Tibial nerve (tissue), 3 donors: Measurements from ENCODE around the gene WDPCP.

Experiments used
- POLR2A ChIP-seq, 2 donors: fragments of 450-650 bp; IDR thresholded peaks; one replicate each; pipeline ENCODE4 v1.6.1; 2017; ENCODE audit warnings: antibody characterized with exemption in 2 of 2, mild to moderate bottlenecking in 2 of 2, moderate library complexity in 2 of 2
- TF ChIP-seq, protein P1 (sequence below), 5 experiments: fragments of 200-600 bp in 3 of 5; fragments of 450-650 bp in 2 of 5; sonication (generic) in 3 of 5; IDR thresholded peaks; one replicate each; pipeline ENCODE4 v1.5.1; 2016 to 2019; ENCODE audit warnings: antibody characterized with exemption in 5 of 5, mild to moderate bottlenecking in 3 of 5, moderate library complexity in 2 of 5

GRCh38 chr2:63500398-63500797, 87.9 kb downstream of the WDPCP start:
- TF ChIP-seq, protein P1, sequence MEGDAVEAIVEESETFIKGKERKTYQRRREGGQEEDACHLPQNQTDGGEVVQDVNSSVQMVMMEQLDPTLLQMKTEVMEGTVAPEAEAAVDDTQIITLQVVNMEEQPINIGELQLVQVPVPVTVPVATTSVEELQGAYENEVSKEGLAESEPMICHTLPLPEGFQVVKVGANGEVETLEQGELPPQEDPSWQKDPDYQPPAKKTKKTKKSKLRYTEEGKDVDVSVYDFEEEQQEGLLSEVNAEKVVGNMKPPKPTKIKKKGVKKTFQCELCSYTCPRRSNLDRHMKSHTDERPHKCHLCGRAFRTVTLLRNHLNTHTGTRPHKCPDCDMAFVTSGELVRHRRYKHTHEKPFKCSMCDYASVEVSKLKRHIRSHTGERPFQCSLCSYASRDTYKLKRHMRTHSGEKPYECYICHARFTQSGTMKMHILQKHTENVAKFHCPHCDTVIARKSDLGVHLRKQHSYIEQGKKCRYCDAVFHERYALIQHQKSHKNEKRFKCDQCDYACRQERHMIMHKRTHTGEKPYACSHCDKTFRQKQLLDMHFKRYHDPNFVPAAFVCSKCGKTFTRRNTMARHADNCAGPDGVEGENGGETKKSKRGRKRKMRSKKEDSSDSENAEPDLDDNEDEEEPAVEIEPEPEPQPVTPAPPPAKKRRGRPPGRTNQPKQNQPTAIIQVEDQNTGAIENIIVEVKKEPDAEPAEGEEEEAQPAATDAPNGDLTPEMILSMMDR (IDR thresholded peaks at IDR 0.05): no peak
- TF ChIP-seq POLR2A (IDR thresholded peaks at IDR 0.05): no peak
